HG03045 (cell line): ENCODE measurements around the gene NOM1.
A peak's percentile ranks its signal among the peaks of the same experiment; 100 is the strongest.

Experiments used
- ATAC-seq: cut with Tn5 transposase; IDR thresholded peaks from one replicate; pipeline ENCODE4 v1.9.1; 2021; ENCODE audit warnings: mild to moderate bottlenecking, moderate library complexity; ENCODE audit not compliant: unreplicated experiment

Gene NOM1

GRCh38 chr7:157014635-157015555 lies 65.4 kb downstream of the NOM1 start:
- no peak for ATAC-seq

- ATAC-seq: no peak
These were observed 66.5 kb downstream of the NOM1 start for GRCh38 chr7:157016024-157016351.

- ATAC-seq: peak; percentile 78
These were observed 67.0 kb downstream of the NOM1 start for GRCh38 chr7:157016352-157017041.

- no peak for ATAC-seq
These were observed 67.6 kb downstream of the NOM1 start for GRCh38 chr7:157017149-157017548.

GRCh38 chr7:157017603-157018327 lies 68.3 kb downstream of the NOM1 start:
- no peak for ATAC-seq

- no peak for ATAC-seq
These were observed 69.0 kb downstream of the NOM1 start for GRCh38 chr7:157018328-157018996.

- ATAC-seq: no peak
These were observed 69.6 kb downstream of the NOM1 start for GRCh38 chr7:157018997-157019608.

- ATAC-seq: no peak
These were observed 70.4 kb downstream of the NOM1 start for GRCh38 chr7:157019718-157020451.

GRCh38 chr7:157020514-157021070 lies 71.1 kb downstream of the NOM1 start:
- no peak for ATAC-seq

GRCh38 chr7:157021071-157021870 lies 71.8 kb downstream of the NOM1 start:
- no peak for ATAC-seq

- no peak for ATAC-seq
These were observed 72.6 kb downstream of the NOM1 start for GRCh38 chr7:157021871-157022680.
